Measurements from ENCODE around the gene TMEM244.

- TF ChIP-seq CTCF (conservative IDR thresholded peaks at IDR 0.05; ENCODE audit: low read depth, low read length) (no peak), EZH2 (IDR thresholded peaks at IDR 0.05; ENCODE audit: low read length, unreplicated experiment) (no peak)
Measured at GRCh38 chr6:129860908-129861665, at the start of gene TMEM244.
